Measurements from ENCODE around the gene RAB15. TPM values are rescaled to one million over a fixed set of nuclear protein-coding genes. Genes with fewer than 3 reads are reported as not detected.

The RAB15 gene
- total RNA-seq, 1 donor from 2014 or later: 36.3 TPM

- DNase-seq (ENCODE audit: low read depth): no peak
- no peak overlapping the region for H3K27ac ChIP-seq (ENCODE audit: low read depth, low read length)
- no peaks in the 10 kb centered on the region for H3K36me3 Mint-ChIP-seq (ENCODE audit: low read depth, unreplicated experiment)
- peak overlapping the region; percentile 44 for H3K4me3 ChIP-seq (ENCODE audit: insufficient read depth, low read depth, low read length)
- peaks cover 16% of the 10 kb centered on the region for H3K79me2 ChIP-seq (ENCODE audit: insufficient read depth, low read length)
- H3K27me3 ChIP-seq (ENCODE audit: insufficient read depth, low read length): peaks cover 3% of the 10 kb centered on the region
- peaks cover 4% of the 10 kb centered on the region for H3K27me3 Mint-ChIP-seq (ENCODE audit: low read depth, unreplicated experiment)
- no peak for FAIRE-seq
- peaks cover 8% of the 10 kb centered on the region for H3K4me1 ChIP-seq (ENCODE audit: insufficient read depth, low read length)
- peak overlapping the region; percentile 82 for H3K4me2 ChIP-seq (ENCODE audit: low read length)
- no peaks in the 10 kb centered on the region for H3K9me3 Mint-ChIP-seq (ENCODE audit: unreplicated experiment)
- peak overlapping the region; percentile 52 for H3K9ac ChIP-seq (ENCODE audit: low read length)
- H3K36me3 ChIP-seq (ENCODE audit: insufficient read depth, low read length): no peaks in the 10 kb centered on the region
- H3K9me3 ChIP-seq (ENCODE audit: insufficient read depth, low read depth, low read length): no peaks in the 10 kb centered on the region
- TF ChIP-seq EZH2 (IDR thresholded peaks at IDR 0.05; ENCODE audit: insufficient read depth, low read length): no peak
- TF ChIP-seq, protein P1, sequence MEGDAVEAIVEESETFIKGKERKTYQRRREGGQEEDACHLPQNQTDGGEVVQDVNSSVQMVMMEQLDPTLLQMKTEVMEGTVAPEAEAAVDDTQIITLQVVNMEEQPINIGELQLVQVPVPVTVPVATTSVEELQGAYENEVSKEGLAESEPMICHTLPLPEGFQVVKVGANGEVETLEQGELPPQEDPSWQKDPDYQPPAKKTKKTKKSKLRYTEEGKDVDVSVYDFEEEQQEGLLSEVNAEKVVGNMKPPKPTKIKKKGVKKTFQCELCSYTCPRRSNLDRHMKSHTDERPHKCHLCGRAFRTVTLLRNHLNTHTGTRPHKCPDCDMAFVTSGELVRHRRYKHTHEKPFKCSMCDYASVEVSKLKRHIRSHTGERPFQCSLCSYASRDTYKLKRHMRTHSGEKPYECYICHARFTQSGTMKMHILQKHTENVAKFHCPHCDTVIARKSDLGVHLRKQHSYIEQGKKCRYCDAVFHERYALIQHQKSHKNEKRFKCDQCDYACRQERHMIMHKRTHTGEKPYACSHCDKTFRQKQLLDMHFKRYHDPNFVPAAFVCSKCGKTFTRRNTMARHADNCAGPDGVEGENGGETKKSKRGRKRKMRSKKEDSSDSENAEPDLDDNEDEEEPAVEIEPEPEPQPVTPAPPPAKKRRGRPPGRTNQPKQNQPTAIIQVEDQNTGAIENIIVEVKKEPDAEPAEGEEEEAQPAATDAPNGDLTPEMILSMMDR (IDR thresholded peaks at IDR 0.05; ENCODE audit: insufficient read depth, low read depth, low read length): peak; percentile 64
- H3K4me1 Mint-ChIP-seq (ENCODE audit: low read depth, unreplicated experiment): peaks cover 5% of the 10 kb centered on the region
- no peak overlapping the region for H3K27ac Mint-ChIP-seq (ENCODE audit: unreplicated experiment)
- peak overlapping the region; percentile 54 for H3K4me3 Mint-ChIP-seq (ENCODE audit: unreplicated experiment)
- no peaks in the 10 kb centered on the region for H4K20me1 ChIP-seq (ENCODE audit: insufficient read depth, low read length)
- peak overlapping the region; percentile 73 for H2AFZ ChIP-seq (ENCODE audit: low read depth, low read length)
These were observed 11.5 kb upstream of the RAB15 start for GRCh38 chr14:64983439-64984310.

GRCh38 chr14:64979336-64980074 lies 7.4 kb upstream of the RAB15 start:
- no peaks in the 10 kb centered on the region for H3K36me3 Mint-ChIP-seq (ENCODE audit: low read depth, unreplicated experiment)
- no peaks in the 10 kb centered on the region for H3K9me3 Mint-ChIP-seq (ENCODE audit: unreplicated experiment)
- peaks cover 5% of the 10 kb centered on the region for H3K4me1 Mint-ChIP-seq (ENCODE audit: low read depth, unreplicated experiment)
- H3K4me1 ChIP-seq (ENCODE audit: insufficient read depth, low read length): peaks cover 4% of the 10 kb centered on the region
- H3K36me3 ChIP-seq (ENCODE audit: insufficient read depth, low read length): no peaks in the 10 kb centered on the region
- H3K79me2 ChIP-seq (ENCODE audit: insufficient read depth, low read length): no peaks in the 10 kb centered on the region
- peak; percentile 52 for DNase-seq (ENCODE audit: low read depth)
- peak overlapping the region; percentile 72 for H3K27ac Mint-ChIP-seq (ENCODE audit: unreplicated experiment)
- no peak overlapping the region for H3K4me2 ChIP-seq (ENCODE audit: low read length)
- no peaks in the 10 kb centered on the region for H4K20me1 ChIP-seq (ENCODE audit: insufficient read depth, low read length)
- no peaks in the 10 kb centered on the region for H3K9me3 ChIP-seq (ENCODE audit: insufficient read depth, low read depth, low read length)
- no peak overlapping the region for H3K4me3 ChIP-seq (ENCODE audit: insufficient read depth, low read depth, low read length)
- FAIRE-seq: no peak
- no peak overlapping the region for H2AFZ ChIP-seq (ENCODE audit: low read depth, low read length)
- H3K27ac ChIP-seq (ENCODE audit: low read depth, low read length): no peak overlapping the region
- peaks cover 3% of the 10 kb centered on the region for H3K27me3 Mint-ChIP-seq (ENCODE audit: low read depth, unreplicated experiment)
- no peak overlapping the region for H3K4me3 Mint-ChIP-seq (ENCODE audit: unreplicated experiment)
- H3K9ac ChIP-seq (ENCODE audit: low read length): no peak overlapping the region
- peaks cover 7% of the 10 kb centered on the region for H3K27me3 ChIP-seq (ENCODE audit: insufficient read depth, low read length)
- no peak for TF ChIP-seq EZH2 (IDR thresholded peaks at IDR 0.05; ENCODE audit: insufficient read depth, low read length)
- TF ChIP-seq, protein P1 (IDR thresholded peaks at IDR 0.05; ENCODE audit: insufficient read depth, low read depth, low read length): no peak

All from astrocyte (in vitro differentiated cells and primary cell).